Fibroblast of villous mesenchyme (primary cell): Measurements from ENCODE around the gene PHF23. TPM values are rescaled to one million over a fixed set of nuclear protein-coding genes. Genes with fewer than 3 reads are reported as not detected.

Source experiments
- DNase-seq: peaks from one replicate; pipeline ENCODE4 v3.0.0-alpha.2; 2010; ENCODE audit warnings: low read depth
- H3K4me3 ChIP-seq: 2 replicates; pipeline ENCODE4 v1.5.1; 2011; ENCODE audit warnings: low read depth, mild to moderate bottlenecking, low read length
- total RNA-seq: library from RNA; depleted of rRNA; stranded (reverse); fragments of >200 nt; gene quantifications from 2 replicates; pipeline ENCODE4 v1.2.3, GENCODE V29; 2012
- TF ChIP-seq, protein P1 (sequence below): IDR thresholded peaks from 2 replicates; pipeline ENCODE4 v1.5.1; 2012; ENCODE audit warnings: low read depth, mild to moderate bottlenecking, low read length; ENCODE audit not compliant: insufficient read depth

Gene PHF23
- total RNA-seq, 1 donor, result 51.8 TPM

- TF ChIP-seq, protein P1, sequence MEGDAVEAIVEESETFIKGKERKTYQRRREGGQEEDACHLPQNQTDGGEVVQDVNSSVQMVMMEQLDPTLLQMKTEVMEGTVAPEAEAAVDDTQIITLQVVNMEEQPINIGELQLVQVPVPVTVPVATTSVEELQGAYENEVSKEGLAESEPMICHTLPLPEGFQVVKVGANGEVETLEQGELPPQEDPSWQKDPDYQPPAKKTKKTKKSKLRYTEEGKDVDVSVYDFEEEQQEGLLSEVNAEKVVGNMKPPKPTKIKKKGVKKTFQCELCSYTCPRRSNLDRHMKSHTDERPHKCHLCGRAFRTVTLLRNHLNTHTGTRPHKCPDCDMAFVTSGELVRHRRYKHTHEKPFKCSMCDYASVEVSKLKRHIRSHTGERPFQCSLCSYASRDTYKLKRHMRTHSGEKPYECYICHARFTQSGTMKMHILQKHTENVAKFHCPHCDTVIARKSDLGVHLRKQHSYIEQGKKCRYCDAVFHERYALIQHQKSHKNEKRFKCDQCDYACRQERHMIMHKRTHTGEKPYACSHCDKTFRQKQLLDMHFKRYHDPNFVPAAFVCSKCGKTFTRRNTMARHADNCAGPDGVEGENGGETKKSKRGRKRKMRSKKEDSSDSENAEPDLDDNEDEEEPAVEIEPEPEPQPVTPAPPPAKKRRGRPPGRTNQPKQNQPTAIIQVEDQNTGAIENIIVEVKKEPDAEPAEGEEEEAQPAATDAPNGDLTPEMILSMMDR, result no peak
- peak overlapping the region; percentile 98 for H3K4me3 ChIP-seq
- peak; percentile 98 for DNase-seq
Measured at GRCh38 chr17:7242717-7243452, 3.6 kb upstream of the PHF23 start.

GRCh38 chr17:7241783-7242716 is 2.8 kb upstream of the PHF23 start, which contains the start of gene GABARAP:
Gene GABARAP, minus strand, starts transcription at chr17:7242449. Its CDS starts 119 bp downstream, at chr17:7242330.
- TF ChIP-seq, protein P1, result no peak
- DNase-seq, result peak; percentile 95
- H3K4me3 ChIP-seq, result peak within 1 kb of the TSS; percentile 98

DNA sequence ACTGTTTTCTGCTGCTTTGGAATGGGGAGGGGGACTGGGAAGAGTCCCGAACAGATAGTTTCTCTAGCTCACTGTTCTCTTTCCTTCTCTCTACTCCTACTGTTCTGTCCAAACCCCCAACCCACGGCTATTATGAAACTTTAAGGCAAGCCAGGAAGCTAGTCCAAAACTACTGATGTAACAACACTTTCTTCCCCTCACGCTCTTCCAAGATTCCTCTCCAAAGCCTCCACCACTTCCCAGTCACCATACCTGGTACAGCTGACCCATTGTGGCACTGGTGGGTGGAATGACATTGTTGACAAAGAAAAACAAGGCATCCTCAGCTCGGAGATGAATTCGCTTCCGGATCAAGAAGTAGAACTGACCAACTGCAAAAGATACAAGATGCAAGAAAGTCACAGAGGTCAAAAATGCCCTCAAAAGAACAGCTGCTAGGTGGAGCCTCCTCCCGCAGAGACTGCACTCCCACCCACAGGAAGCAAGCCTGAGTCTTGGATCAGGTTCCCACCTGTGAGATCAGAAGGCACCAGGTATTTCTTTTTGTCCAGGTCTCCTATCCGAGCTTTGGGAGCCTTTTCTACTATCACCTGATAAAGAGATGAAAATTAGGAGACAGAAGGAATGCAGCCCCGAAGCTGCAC is 2.0 kb upstream of the PHF23 start:
- DNase-seq, result no peak

DNA sequence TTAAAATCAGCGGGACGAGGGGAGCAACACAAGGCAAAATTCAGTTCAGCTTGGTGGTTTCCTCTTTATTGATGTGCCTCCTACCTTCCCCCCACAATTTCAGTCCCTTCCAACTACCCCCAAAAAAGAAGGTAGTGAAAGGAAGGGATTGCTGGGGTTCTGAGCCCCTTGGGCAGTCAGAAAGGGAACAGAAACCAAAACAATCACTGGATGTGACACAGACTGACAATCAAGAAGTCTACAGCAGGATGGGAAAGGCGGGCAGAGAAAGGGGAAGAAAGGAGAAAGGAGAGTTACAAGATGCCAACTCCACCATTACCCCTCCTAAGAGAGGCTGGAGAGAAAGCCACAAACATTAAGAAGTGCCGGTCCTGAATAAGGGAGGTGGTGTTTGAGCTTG is 1.1 kb upstream of the PHF23 start:
- TF ChIP-seq, protein P1, result no peak
- peak overlapping the region; percentile 39 for H3K4me3 ChIP-seq
- no peak for DNase-seq

More for the DNA sequence above, 2.0 kb upstream of the PHF23 start:
- H3K4me3 ChIP-seq, result peak overlapping the region; percentile 98
- TF ChIP-seq, protein P1, result no peak

DNA sequence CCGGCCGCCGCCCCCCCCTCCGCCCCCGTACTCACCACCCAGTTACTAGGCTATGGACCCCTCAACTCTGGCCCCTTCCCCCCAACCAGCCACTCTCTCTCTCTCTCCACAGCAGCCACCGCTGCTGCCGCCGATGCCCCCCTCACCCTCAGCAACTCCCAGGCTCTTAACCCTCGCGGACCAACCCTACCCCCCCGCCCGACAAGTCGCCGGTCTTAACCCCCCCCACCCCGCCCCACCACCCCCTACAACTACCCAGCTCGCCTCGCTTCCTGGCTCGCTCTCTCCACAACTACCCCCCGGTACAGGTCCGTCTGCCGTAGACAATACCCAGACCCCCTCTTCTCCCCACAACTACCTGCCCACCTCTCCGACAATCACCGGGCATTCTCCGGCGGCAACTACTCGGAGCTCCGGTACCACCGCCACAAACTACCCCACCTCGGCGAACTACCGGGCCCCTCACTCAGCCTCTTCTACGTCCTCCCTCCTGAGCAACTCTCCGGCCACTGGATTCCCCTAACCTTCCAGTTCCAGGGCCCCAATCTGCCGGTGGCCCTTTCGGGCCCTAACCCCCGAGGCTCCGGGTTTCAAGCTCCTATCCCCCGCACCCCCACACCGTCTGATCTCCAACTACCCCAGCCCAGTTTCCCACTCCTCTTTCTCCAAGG is 702 bp downstream of the PHF23 start:
- TF ChIP-seq, protein P1, result no peak
- peak overlapping the region; percentile 99 for H3K4me3 ChIP-seq
- no peak for DNase-seq
